Cardiac fibroblast (primary cell): ENCODE data around the gene ARID1A.

ENCODE experiments used
- DNase-seq, 2 donors: peaks; one replicate each; pipeline versions ENCODE4 v3.0.0 to v3.0.0-alpha.2; 2010; ENCODE audit warnings: low read depth in 2 of 2
- H3K4me3 ChIP-seq, 2 donors: replicated peaks in 1 of 2; 1 replicate in 1 of 2; 2 replicates in 1 of 2; pipeline ENCODE4 v1.5.1; 2011; ENCODE audit warnings: low read depth in 2 of 2, low read length in 2 of 2, mild to moderate bottlenecking in 2 of 2, moderate library complexity in 1 of 2
- CTCF ChIP-seq: IDR thresholded peaks from one replicate; pipeline ENCODE4 v1.5.1; 2011; ENCODE audit warnings: low read depth, mild to moderate bottlenecking, low read length, inconsistent platforms

ARID1A gene

GRCh38 chr1:26744075-26744959, 48.5 kb downstream of the ARID1A start:
- H3K4me3 ChIP-seq: peak overlapping the region in 1 of 2 donors; percentile 13
- no peak for TF ChIP-seq CTCF
- peak; percentile 89 to 98 for DNase-seq

- peak in 1 of 2 donors; percentile 34 for DNase-seq
- H3K4me3 ChIP-seq: no peak overlapping the region
- TF ChIP-seq CTCF: no peak
Measured at GRCh38 chr1:26745191-26745590, 49.4 kb downstream of the ARID1A start.

DNA sequence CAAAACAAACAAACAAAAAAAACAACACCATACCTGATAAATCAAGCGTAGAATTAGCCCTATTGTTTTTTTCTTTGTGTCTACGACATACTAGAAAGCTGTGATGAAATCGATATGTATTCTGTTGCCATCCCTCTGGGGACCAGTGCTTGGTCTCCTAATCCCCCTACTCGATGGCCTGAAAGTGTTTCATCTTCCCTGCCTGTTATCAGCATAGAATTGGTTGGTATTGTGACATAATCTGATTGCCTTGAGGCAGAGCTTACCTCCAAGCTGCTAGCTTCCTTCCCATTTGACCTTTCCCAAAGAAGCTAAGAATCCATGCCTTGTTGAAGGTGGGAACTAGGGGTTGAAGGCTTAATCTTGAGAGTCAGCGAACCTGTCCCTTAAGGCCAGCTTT, 51.2 kb downstream of the ARID1A start:
- TF ChIP-seq CTCF: no peak
- no peak for DNase-seq
- no peak overlapping the region for H3K4me3 ChIP-seq

- DNase-seq: no peak
- no peak for TF ChIP-seq CTCF
- no peak overlapping the region for H3K4me3 ChIP-seq
Measured at GRCh38 chr1:26748351-26748750, 52.5 kb downstream of the ARID1A start.

DNA sequence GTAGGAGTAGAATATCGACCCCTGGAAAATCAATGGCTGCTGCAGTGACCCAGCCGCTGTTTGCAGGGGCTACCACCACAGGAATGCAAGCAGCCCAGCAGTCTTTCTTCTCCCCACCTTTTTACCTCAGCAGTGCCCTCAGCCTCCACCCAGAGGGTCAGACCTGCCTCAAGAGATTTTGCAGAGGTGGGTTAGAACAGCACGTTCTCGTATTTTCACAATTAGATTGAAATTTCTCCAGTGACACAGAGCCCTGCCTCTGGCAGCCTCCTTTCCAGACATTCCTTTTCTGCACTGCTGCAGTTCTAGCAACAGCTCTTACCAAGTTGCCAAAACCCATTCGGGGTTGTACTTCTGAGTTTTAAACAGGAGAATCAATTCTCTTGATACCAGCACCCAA, 53.6 kb downstream of the ARID1A start:
- H3K4me3 ChIP-seq: no peak overlapping the region
- no peak for DNase-seq
- TF ChIP-seq CTCF: no peak

DNA sequence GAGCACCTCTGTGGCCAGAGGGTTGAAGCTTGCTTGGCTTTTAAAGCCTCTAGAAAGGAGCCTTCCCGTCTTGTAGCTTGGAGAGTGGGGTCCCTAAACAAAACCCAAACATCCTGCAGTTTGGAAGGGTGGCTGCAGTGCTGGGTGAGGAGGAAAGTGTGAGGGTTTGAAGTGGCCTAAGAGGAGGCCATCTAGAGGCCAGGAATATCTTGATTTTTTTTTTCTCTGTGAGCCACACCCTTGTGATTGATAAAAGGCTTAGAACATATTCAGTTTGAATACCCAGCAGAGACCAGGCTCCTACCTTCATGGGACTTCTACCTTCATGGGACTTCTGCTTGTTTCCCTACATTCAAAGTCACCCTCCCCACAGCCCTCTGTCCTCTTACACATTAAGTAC, 54.6 kb downstream of the ARID1A start:
- no peak for TF ChIP-seq CTCF
- H3K4me3 ChIP-seq: no peak overlapping the region
- no peak for DNase-seq

DNA sequence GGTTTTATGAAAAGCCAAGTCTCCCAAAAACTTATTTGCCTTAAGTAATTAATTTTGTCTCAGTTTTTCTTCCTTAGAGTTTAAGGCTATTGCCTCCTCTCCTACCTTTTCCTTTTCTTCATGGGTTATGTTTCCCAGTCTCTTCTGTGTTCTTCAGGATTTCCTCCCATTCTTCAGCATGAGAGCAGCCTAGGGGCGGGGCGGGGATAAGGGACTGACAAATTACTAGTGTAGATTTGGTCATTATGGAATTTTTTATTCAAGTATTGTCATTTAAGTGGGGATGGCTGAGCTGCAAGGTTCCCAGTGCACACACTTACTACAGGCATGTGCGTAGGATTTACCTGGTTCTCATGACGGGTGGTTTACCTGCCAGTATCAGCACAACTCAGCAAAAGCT, 56.7 kb downstream of the ARID1A start:
- no peak for TF ChIP-seq CTCF
- no peak for DNase-seq
- no peak overlapping the region for H3K4me3 ChIP-seq
